Common myeloid progenitor, CD34-positive (primary cell): ENCODE measurements around the gene TRAF7.

ENCODE experiments used
- CTCF ChIA-PET: fragments of 350-600 bp; sonication (Branson Sonifier 250); formaldehyde crosslinking; loops from one replicate; lab custom pipeline; 2021; ENCODE audit warnings: antibody characterized with exemption; lab: Charles Lee
- POLR2A ChIA-PET: fragments of 350-600 bp; sonication (Branson Sonifier 250); formaldehyde crosslinking; loops from one replicate; lab custom pipeline; 2021; ENCODE audit warnings: antibody characterized with exemption; lab: Charles Lee
- DNase-seq, 3 donors: peaks; one replicate each; pipeline versions ENCODE4 v3.0.0 to v3.0.0-alpha.2; 2013
- H3K27ac ChIP-seq, 2 experiments: 1 replicate in 1 of 2; 2 replicates in 1 of 2; pipeline ENCODE4 v1.7.0; 2013; ENCODE audit warnings: inconsistent platforms in 2 of 2, low read length in 2 of 2, mild to moderate bottlenecking in 2 of 2, low read depth in 1 of 2, moderate library complexity in 1 of 2; ENCODE audit not compliant: severe bottlenecking in 2 of 2, insufficient read depth in 1 of 2, poor library complexity in 1 of 2
- H3K27me3 ChIP-seq, 5 experiments: replicated peaks in 2 of 5; 1 replicate in 3 of 5; 2 replicates in 2 of 5; pipeline versions ENCODE4 v1.6.1 to v1.7.0; 2013; ENCODE audit warnings: low read length in 4 of 5, mild to moderate bottlenecking in 2 of 5, moderate library complexity in 2 of 5, inconsistent platforms in 1 of 5; ENCODE audit not compliant: insufficient read depth in 5 of 5, control insufficient read depth in 4 of 5
- H3K36me3 ChIP-seq, 4 experiments: 1 replicate in 2 of 4; 2 replicates in 2 of 4; pipeline versions ENCODE4 v1.6.1 to v1.7.0; 2013; ENCODE audit warnings: low read length in 3 of 4, control low read depth in 1 of 4, mild to moderate bottlenecking in 1 of 4; ENCODE audit not compliant: control insufficient read depth in 4 of 4, insufficient read depth in 4 of 4
- H3K4me1 ChIP-seq, 4 experiments: 1 replicate in 3 of 4; 2 replicates in 1 of 4; pipeline versions ENCODE4 v1.6.1 to v1.7.1; 2013; ENCODE audit warnings: low read length in 3 of 4, mild to moderate bottlenecking in 3 of 4, control low read depth in 1 of 4, inconsistent platforms in 1 of 4, moderate library complexity in 1 of 4; ENCODE audit not compliant: control insufficient read depth in 4 of 4, insufficient read depth in 4 of 4; ENCODE audit errors: control extremely low read depth in 1 of 4
- H3K4me3 ChIP-seq, 7 experiments: 1 replicate in 4 of 7; 2 replicates in 3 of 7; pipeline versions ENCODE4 v1.5.1 to v1.7.0; 2013; ENCODE audit warnings: mild to moderate bottlenecking in 7 of 7, low read length in 6 of 7, moderate library complexity in 6 of 7, inconsistent platforms in 2 of 7, low read depth in 2 of 7, control low read depth in 1 of 7; ENCODE audit not compliant: insufficient read depth in 4 of 7, control insufficient read depth in 1 of 7; ENCODE audit errors: extremely low read depth in 1 of 7
- H3K9me3 ChIP-seq, 5 experiments: 1 replicate in 4 of 5; 2 replicates in 1 of 5; pipeline versions ENCODE4 v1.6.1 to v1.7.1; 2013; ENCODE audit warnings: low read length in 4 of 5, mild to moderate bottlenecking in 2 of 5, inconsistent platforms in 1 of 5, low read depth in 1 of 5, moderate library complexity in 1 of 5; ENCODE audit not compliant: control insufficient read depth in 4 of 5, insufficient read depth in 2 of 5; ENCODE audit errors: control extremely low read depth in 1 of 5
- WGBS: methylation state at CpG from one replicate; pipeline ENCODE4 v1.1.5; 2013; ENCODE audit not compliant: insufficient coverage; 5-methylcytosine and 5-hydroxymethylcytosine counted together

Gene TRAF7

DNA sequence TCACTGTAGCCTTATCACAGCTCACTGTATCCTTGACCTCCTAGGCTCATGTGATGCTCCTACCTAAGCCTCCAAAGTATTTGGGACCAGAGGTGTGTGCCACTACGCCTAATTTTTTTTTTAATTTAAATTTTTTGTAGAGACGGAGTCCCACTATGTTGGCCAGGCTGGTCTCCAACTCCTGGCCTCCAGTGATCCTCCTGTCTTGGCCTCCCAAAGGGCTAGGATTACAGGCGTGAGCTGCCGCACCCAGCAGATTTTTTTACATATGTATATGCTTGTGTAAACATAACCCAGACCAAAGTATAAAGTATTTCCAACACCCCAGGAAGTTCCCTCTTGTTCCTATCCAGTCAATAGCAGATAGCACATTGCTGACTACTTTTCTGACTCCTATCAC, 60.7 kb downstream of the TRAF7 start:
- Histone ChIP-seq H3K4me3 (no peak overlapping the region), H3K4me1 (peaks cover 5 to 27% (median 20%) of the 10 kb centered on the region in 4 experiments), H3K27me3 (peaks cover 0 to 7% (median 0%) of the 10 kb centered on the region in 5 experiments), H3K9me3 (no peaks in the 10 kb centered on the region), H3K27ac (no peak overlapping the region), H3K36me3 (peaks cover 0 to 17% (median 4%) of the 10 kb centered on the region in 4 experiments)
- ChIA-PET CTCF (interaction anchor here (0.9 kb wide), 1 partner anchor 9 kb away, joined by 3 read pairs; no protein-coding TSS in a partner anchor), POLR2A (no interaction called here)
- WGBS, result 95% methylated on average over 3 of the region's 4 CpGs
- DNase-seq, result no peak

DNA sequence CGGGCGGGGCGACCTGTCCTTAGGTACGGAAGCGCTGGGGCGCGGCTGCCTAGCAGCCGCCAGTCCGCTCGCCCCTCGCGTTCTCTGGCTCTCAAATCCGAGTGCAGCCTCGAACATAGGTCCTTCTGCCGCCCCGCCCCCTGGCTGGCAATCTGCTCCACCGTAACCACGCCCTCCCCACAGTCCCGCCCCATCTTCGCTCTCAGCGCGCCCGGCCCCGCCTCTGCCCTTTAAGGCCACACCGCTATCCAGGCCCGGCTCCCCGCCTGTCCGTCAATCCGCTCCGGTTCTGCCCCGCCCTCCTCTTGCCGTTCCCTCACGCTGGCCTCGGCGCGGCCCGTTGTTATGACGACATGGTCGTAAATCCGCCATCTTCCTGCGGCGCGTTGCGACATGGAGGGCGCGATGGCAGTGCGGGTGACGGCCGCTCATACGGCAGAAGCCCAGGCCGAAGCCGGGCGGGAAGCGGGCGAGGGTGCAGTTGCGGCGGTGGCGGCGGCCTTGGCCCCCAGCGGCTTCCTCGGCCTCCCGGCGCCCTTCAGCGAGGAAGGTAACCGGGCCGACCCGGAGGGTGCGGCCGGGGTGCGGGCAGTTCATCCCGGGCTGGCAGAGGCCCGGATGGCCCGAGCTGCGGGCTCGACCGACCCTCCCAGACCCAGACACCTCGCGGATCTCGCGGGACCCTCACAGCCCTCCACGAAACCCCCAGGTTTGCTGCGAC, 67.8 kb downstream of the TRAF7 start, which contains the start of gene E4F1:
Gene E4F1 (plus strand): TSS at position 371 of the 721 bp plus-strand sequence. CDS start 23 bp downstream, at position 394.
- CTCF ChIA-PET, result no interaction called here
- Histone ChIP-seq H3K36me3 (peaks cover 0 to 17% (median 7%) of the 10 kb centered on the region in 4 experiments), H3K4me3 (peak within 1 kb of the TSS; percentile 77 to 97 (median 90)), H3K27ac (peak within 1 kb of the TSS; percentile 74 to 90), H3K27me3 (no peaks in the 10 kb centered on the region), H3K9me3 (no peaks in the 10 kb centered on the region), H3K4me1 (peaks cover 0 to 15% (median 14%) of the 10 kb centered on the region in 4 experiments)
- DNase-seq, result peak; percentile 100
- POLR2A ChIA-PET, result interaction anchor here (0.9 to 1.0 kb wide), 2 partner anchors 12 to 83 kb away, joined by 3 read pairs; no protein-coding TSS in a partner anchor
- 0% methylated on average over 60 of the region's 82 CpGs for WGBS

DNA sequence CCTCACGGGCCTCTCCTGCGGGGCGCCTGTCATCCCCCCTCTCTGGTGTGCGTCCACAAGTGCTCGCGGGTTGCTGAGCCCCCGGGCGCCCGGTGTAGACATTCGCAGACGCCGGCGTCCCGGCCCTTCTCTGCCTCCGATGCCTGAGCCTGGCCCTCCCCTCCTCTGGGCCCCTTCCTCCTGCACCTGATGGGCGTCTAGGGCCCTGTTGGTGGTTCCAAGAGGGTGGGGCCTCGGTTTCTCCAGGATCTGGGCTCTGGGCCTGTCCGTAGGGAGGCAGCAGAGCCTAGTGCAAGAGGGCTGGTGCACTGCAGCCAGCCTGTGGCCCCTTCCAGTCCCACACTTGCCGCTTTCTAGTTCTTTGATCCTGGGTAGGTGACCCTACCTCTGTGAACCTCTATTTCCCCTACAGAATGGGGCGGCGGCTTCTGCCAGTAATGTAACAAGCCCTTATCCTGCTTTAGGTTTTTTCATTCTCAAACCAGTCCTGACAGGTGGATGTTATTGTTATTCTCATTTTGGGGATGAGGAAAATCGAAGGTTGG, 68.4 kb downstream of the TRAF7 start:
- WGBS, result 15% methylated on average over 7 of the region's 22 CpGs
- Histone ChIP-seq H3K27me3 (no peaks in the 10 kb centered on the region), H3K4me1 (peaks cover 0 to 15% (median 14%) of the 10 kb centered on the region in 4 experiments), H3K9me3 (no peaks in the 10 kb centered on the region), H3K27ac (peak overlapping the region; percentile 74 to 90), H3K4me3 (peak overlapping the region; percentile 77 to 97 (median 90)), H3K36me3 (peaks cover 0 to 24% (median 11%) of the 10 kb centered on the region in 4 experiments)
- ChIA-PET POLR2A (interaction anchor here (0.9 kb wide), 1 partner anchor 12 kb away, joined by 3 read pairs; no protein-coding TSS in a partner anchor), CTCF (interaction anchor here (1.4 kb wide), 1 partner anchor 26 kb away, joined by 3 read pairs; no protein-coding TSS in a partner anchor)
- DNase-seq, result peak; percentile 25 to 48 (median 38)

DNA sequence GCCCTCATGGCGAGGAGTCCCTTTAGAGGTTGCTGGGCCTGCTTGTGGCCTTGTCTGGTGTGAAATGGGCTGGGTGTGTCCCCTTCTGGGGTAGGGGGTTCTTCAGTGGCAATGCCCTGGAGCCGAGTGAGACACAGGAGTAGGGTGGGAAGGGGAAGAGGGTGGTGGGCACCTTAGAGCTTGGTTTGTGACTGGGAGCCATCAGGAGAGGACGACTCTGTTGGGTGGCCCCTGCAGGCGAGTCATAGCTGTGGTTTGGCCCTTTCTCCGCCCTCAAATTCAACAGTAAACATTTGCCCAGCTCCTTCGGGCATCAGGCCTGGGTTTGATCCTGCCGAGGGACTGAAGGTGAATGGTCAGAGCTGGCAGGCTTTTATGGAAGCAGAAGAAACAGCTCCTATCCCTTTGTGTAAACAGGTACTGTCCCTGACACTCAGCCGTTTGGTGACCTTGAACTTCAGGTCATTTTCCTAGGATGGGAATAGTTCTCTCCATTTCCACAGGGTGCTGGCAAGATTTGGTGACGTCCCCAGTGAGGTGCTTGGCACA, 70.7 kb downstream of the TRAF7 start:
- H3K27ac ChIP-seq, result no peak overlapping the region
- POLR2A ChIA-PET, result no interaction called here

DNA sequence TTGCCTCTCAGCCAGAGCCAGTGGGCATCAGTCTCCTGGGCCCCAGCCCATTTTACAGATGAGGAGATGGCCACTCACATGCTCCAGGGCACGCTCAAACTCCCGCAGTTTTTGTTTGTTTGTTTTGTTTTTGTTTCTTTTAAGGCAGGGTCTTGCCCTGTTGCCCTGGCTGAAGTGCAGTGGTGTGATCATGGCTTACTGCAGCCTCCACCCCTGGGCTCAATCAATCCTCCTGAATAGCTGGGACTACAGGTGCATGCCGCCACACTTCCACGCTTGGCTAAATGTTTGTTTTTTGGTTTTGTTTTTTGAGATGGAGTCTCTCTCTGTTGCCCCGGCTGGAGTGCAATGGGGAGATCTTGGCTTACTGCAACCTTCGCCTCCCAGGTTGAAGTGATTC, 71.3 kb downstream of the TRAF7 start:
- POLR2A ChIA-PET, result no interaction called here

More for the DNA sequence above, 70.7 kb downstream of the TRAF7 start:
- Histone ChIP-seq H3K9me3 (no peaks in the 10 kb centered on the region), H3K36me3 (peaks cover 3 to 47% (median 25%) of the 10 kb centered on the region in 4 experiments), H3K4me3 (no peak overlapping the region), H3K4me1 (peaks cover 0 to 15% (median 14%) of the 10 kb centered on the region in 4 experiments), H3K27me3 (no peaks in the 10 kb centered on the region)
- WGBS, result 94% methylated on average over 9 of the region's 9 CpGs
- CTCF ChIA-PET, result interaction anchor here (1.0 to 1.9 kb wide), 4 partner anchors 10 to 86 kb away, joined by 5 to 7 read pairs (median 6); partner anchors contain the start of genes DNASE1L2 and ECI1
- no peak for DNase-seq

More for the DNA sequence above, 71.3 kb downstream of the TRAF7 start:
- Histone ChIP-seq H3K9me3 (no peaks in the 10 kb centered on the region), H3K27me3 (no peaks in the 10 kb centered on the region), H3K4me1 (peaks cover 0 to 15% (median 14%) of the 10 kb centered on the region in 4 experiments), H3K4me3 (no peak overlapping the region), H3K36me3 (peaks cover 5 to 53% (median 29%) of the 10 kb centered on the region in 4 experiments), H3K27ac (no peak overlapping the region)
- 97% methylated on average over 6 of the region's 6 CpGs for WGBS
- no peak for DNase-seq
- CTCF ChIA-PET, result interaction anchor here (1.4 kb wide), 1 partner anchor 12 kb away, joined by 7 read pairs; no protein-coding TSS in a partner anchor
